ENCODE data around the gene HAUS8.

HAUS8 gene

GRCh38 chr19:17011485-17011884 is 63.8 kb downstream of the HAUS8 start:
- H3K27me3 ChIP-seq (ENCODE audit: low read length), result no peaks in the 10 kb centered on the region
- no peak overlapping the region for H3K4me3 ChIP-seq (ENCODE audit: insufficient read depth, low read length, poor library complexity, severe bottlenecking)
- H3K79me2 ChIP-seq (ENCODE audit: insufficient read depth, low read length), result no peaks in the 10 kb centered on the region
- no peak overlapping the region for H2AFZ ChIP-seq (ENCODE audit: low read depth, low read length, severe bottlenecking)
- H3K27ac ChIP-seq (ENCODE audit: low read depth, low read length), result no peak overlapping the region
- no peak overlapping the region for H3K9ac ChIP-seq (ENCODE audit: low read length)
- TF ChIP-seq EZH2phosphoT487 (conservative IDR thresholded peaks at IDR 0.05; ENCODE audit: low read length), result no peak
- TF ChIP-seq CTCF (IDR thresholded peaks at IDR 0.05; ENCODE audit: insufficient read depth, low read length, poor library complexity, severe bottlenecking), result no peak
- no peaks in the 10 kb centered on the region for H3K9me2 ChIP-seq (replicated peaks; ENCODE audit: insufficient read depth, low read length)
- H4K20me1 ChIP-seq (ENCODE audit: low read depth, low read length), result no peaks in the 10 kb centered on the region
- H3K4me2 ChIP-seq (ENCODE audit: low read depth, low read length, poor library complexity, severe bottlenecking), result no peak overlapping the region
- no peaks in the 10 kb centered on the region for H3F3A ChIP-seq (ENCODE audit: insufficient read depth)
- H3K36me3 ChIP-seq (ENCODE audit: low read length), result no peaks in the 10 kb centered on the region
- H3K9me3 ChIP-seq (ENCODE audit: insufficient read depth, low read length), result no peaks in the 10 kb centered on the region

- Histone ChIP-seq H3K9me2 (replicated peaks; ENCODE audit: insufficient read depth, low read length) (no peaks in the 10 kb centered on the region), H4K20me1 (ENCODE audit: low read depth, low read length) (no peaks in the 10 kb centered on the region), H3K9ac (ENCODE audit: low read length) (no peak overlapping the region), H2AFZ (ENCODE audit: low read depth, low read length, severe bottlenecking) (no peak overlapping the region), H3K36me3 (ENCODE audit: low read length) (no peaks in the 10 kb centered on the region), H3K4me2 (ENCODE audit: low read depth, low read length, poor library complexity, severe bottlenecking) (no peak overlapping the region), H3K9me3 (ENCODE audit: insufficient read depth, low read length) (no peaks in the 10 kb centered on the region), H3K27me3 (ENCODE audit: low read length) (no peaks in the 10 kb centered on the region), H3K27ac (ENCODE audit: low read depth, low read length) (no peak overlapping the region), H3K79me2 (ENCODE audit: insufficient read depth, low read length) (no peaks in the 10 kb centered on the region), H3F3A (ENCODE audit: insufficient read depth) (no peaks in the 10 kb centered on the region), H3K4me3 (ENCODE audit: insufficient read depth, low read length, poor library complexity, severe bottlenecking) (no peak overlapping the region)
- no peak for TF ChIP-seq EZH2phosphoT487 (conservative IDR thresholded peaks at IDR 0.05; ENCODE audit: low read length)
- TF ChIP-seq CTCF (IDR thresholded peaks at IDR 0.05; ENCODE audit: insufficient read depth, low read length, poor library complexity, severe bottlenecking), result no peak
Measured at GRCh38 chr19:17006579-17006978, 68.7 kb downstream of the HAUS8 start.

- Histone ChIP-seq H3K27ac (ENCODE audit: low read depth, low read length) (no peak overlapping the region), H3K27me3 (ENCODE audit: low read length) (no peaks in the 10 kb centered on the region), H3F3A (ENCODE audit: insufficient read depth) (no peaks in the 10 kb centered on the region), H3K4me3 (ENCODE audit: insufficient read depth, low read length, poor library complexity, severe bottlenecking) (no peak overlapping the region), H4K20me1 (ENCODE audit: low read depth, low read length) (no peaks in the 10 kb centered on the region), H3K9me2 (replicated peaks; ENCODE audit: insufficient read depth, low read length) (no peaks in the 10 kb centered on the region), H3K9ac (ENCODE audit: low read length) (no peak overlapping the region), H2AFZ (ENCODE audit: low read depth, low read length, severe bottlenecking) (no peak overlapping the region), H3K79me2 (ENCODE audit: insufficient read depth, low read length) (no peaks in the 10 kb centered on the region), H3K36me3 (ENCODE audit: low read length) (no peaks in the 10 kb centered on the region), H3K9me3 (ENCODE audit: insufficient read depth, low read length) (no peaks in the 10 kb centered on the region), H3K4me2 (ENCODE audit: low read depth, low read length, poor library complexity, severe bottlenecking) (no peak overlapping the region)
- TF ChIP-seq CTCF (IDR thresholded peaks at IDR 0.05; ENCODE audit: insufficient read depth, low read length, poor library complexity, severe bottlenecking) (no peak), EZH2phosphoT487 (conservative IDR thresholded peaks at IDR 0.05; ENCODE audit: low read length) (no peak)
Measured at GRCh38 chr19:17005000-17005399, 70.3 kb downstream of the HAUS8 start.
